Kidney epithelial cell (primary cell): ENCODE measurements around the gene STK32B. TPM values are rescaled to one million over a fixed set of nuclear protein-coding genes. Genes with fewer than 3 reads are reported as not detected.

ENCODE experiments used
- DNase-seq: peaks from one replicate; pipeline ENCODE4 v3.0.0-alpha.2; 2010; ENCODE audit warnings: low read depth
- H3K27me3 ChIP-seq: 2 replicates; pipeline ENCODE4 v1.6.0; 2011; ENCODE audit warnings: low read length; ENCODE audit not compliant: control insufficient read depth, insufficient read depth
- H3K36me3 ChIP-seq: 2 replicates; pipeline ENCODE4 v1.5.1; 2011; ENCODE audit warnings: low read length; ENCODE audit not compliant: control insufficient read depth, insufficient read depth
- H3K4me3 ChIP-seq: 2 replicates; pipeline ENCODE4 v1.5.1; 2011; ENCODE audit warnings: low read depth, mild to moderate bottlenecking, control low read depth, low read length
- total RNA-seq: library from RNA; depleted of rRNA; stranded (reverse); fragments of >200 nt; gene quantifications from 2 replicates; pipeline ENCODE4 v1.2.3, GENCODE V29; 2015
- TF ChIP-seq, protein P1 (sequence below): IDR thresholded peaks from 2 replicates; pipeline ENCODE4 v1.5.1; 2011; ENCODE audit warnings: mild to moderate bottlenecking, moderate library complexity, low read length, control low read depth, inconsistent platforms; ENCODE audit not compliant: insufficient read depth, poor library complexity, severe bottlenecking

STK32B gene
- total RNA-seq, 1 donor from 2014 or later = 3.6 TPM

DNA sequence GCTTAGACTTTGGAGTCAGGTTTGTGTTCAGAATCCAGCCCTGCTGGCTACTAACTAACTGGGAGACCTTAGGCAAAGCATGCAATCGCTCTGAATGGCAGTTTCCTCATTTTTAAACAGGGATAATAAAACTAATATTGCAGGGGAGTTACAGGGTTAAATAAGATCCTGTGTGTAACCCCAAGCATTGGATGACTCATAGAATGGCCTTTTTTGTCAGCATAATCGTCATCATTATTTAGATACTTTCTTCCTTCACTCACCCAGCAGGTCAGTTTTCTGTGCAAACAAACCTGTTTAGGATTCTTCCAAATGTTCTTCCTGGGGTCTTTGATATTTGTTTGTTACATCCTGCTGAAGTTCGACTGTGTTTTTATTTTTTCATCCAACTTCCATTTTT lies 448.9 kb downstream of the STK32B start:
- TF ChIP-seq, protein P1, sequence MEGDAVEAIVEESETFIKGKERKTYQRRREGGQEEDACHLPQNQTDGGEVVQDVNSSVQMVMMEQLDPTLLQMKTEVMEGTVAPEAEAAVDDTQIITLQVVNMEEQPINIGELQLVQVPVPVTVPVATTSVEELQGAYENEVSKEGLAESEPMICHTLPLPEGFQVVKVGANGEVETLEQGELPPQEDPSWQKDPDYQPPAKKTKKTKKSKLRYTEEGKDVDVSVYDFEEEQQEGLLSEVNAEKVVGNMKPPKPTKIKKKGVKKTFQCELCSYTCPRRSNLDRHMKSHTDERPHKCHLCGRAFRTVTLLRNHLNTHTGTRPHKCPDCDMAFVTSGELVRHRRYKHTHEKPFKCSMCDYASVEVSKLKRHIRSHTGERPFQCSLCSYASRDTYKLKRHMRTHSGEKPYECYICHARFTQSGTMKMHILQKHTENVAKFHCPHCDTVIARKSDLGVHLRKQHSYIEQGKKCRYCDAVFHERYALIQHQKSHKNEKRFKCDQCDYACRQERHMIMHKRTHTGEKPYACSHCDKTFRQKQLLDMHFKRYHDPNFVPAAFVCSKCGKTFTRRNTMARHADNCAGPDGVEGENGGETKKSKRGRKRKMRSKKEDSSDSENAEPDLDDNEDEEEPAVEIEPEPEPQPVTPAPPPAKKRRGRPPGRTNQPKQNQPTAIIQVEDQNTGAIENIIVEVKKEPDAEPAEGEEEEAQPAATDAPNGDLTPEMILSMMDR = no peak
- Histone ChIP-seq H3K4me3 (no peak overlapping the region), H3K27me3 (no peaks in the 10 kb centered on the region), H3K36me3 (no peaks in the 10 kb centered on the region)
- DNase-seq = no peak

DNA sequence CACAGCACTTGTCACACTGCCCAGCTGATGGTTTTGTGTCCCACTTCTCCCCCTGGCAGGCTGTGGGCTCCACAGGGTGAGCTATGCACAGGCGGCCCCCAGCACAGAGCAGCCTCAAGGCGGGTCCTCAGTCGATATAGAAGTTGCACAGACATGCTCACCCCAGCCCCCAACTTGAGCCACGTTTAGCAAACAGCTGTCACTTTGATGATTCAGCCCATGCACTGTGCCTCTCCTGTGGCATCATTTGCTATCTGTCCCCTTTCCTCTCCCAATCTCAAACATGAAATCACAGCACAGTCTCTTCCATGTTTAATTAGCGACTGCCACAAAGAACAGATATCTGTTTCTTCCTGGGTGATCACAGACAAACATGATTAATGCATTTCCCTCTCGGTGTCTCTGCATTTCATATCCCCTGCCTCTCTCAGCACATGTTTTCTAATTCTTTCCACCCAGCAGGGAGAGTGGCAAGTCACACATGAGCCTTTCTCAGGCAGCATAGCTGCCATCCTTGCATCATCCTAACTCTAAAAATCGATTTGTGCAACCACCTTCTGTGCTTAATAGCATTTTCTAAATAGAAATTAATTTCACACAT lies 452.2 kb downstream of the STK32B start:
- Histone ChIP-seq H3K36me3 (no peaks in the 10 kb centered on the region), H3K4me3 (no peak overlapping the region), H3K27me3 (no peaks in the 10 kb centered on the region)
- TF ChIP-seq, protein P1 = no peak
- no peak for DNase-seq

DNA sequence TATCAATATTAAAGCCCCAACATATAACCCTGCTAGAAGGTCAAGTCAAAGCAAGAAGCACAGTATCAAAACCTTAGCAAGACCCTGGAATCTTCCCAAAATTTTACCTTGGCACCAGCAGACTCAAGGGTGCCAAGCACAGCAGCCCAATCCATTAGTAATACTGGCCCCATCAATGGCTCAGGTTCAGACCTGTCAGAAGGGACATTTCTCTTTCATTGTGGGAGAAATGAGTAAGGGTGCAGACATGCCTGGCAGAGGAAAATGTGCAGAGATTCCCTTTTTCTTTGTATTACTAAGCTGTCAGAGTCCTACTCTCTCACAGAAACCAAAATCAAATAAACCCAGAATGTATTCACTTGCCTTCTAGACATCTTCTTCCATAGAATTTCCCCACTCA lies 453.2 kb downstream of the STK32B start:
- Histone ChIP-seq H3K36me3 (no peaks in the 10 kb centered on the region), H3K4me3 (no peak overlapping the region), H3K27me3 (no peaks in the 10 kb centered on the region)
- DNase-seq = no peak
- TF ChIP-seq, protein P1 = no peak

DNA sequence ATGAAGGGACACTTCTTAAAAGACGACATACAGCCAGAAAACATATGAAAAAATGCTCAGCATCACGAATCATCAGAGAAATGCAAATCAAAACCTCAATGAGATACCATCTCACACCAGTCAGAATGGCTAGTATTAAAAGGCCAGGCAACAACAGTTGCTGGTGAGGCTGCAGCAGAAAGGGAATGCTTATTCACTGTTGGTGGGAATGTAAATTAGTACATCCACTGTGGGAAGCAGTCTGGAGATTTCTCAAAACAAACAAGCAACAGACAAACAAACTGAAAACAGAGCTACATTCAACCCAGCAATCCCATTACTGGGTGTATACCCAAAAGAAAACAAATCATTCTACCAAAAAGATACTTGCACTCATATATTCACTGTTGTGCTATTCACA lies 459.2 kb downstream of the STK32B start:
- Histone ChIP-seq H3K36me3 (no peaks in the 10 kb centered on the region), H3K27me3 (no peaks in the 10 kb centered on the region), H3K4me3 (no peak overlapping the region)
- DNase-seq = no peak
- TF ChIP-seq, protein P1 = no peak

DNA sequence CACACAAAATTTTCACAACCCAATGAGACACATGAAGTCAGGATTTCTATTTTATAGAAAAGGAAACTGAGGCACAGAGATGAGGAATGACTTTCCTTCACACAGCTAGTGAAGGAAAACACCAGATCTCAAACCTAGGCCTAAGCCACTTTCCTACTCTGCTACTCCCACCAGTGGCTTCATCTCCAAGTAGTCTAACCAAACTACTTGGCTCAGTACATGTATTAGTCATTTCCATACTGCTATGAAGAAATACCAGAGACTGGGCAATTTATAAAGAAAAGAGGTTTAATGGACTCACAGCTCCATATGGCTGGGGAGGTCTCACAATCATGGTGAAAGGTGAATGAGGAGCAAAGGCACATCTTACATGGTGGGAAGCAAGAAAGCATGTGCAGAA lies 460.5 kb downstream of the STK32B start:
- DNase-seq = no peak
- Histone ChIP-seq H3K27me3 (no peaks in the 10 kb centered on the region), H3K36me3 (no peaks in the 10 kb centered on the region), H3K4me3 (no peak overlapping the region)
- TF ChIP-seq, protein P1 = no peak

DNA sequence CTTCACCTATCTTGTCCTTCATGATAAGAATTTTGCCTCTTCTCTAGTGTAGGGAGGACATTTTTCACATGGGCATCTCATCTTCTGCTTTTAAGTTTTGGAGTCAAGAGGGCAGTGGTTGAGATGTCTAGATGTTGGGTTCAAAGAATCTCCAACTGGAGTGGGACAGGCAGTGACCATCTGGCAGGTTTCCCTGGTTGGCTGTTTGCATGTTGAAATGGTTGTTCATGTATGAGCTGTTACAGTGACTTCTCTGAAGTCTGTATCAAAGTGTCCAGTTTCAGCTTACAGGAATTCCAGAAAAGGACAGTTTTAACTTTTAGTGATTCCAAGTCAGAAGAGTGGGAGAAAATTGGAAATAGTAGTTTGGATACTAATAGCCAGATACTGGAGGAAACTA lies 464.4 kb downstream of the STK32B start:
- TF ChIP-seq, protein P1 = no peak
- DNase-seq = no peak
- H3K27me3 ChIP-seq = no peaks in the 10 kb centered on the region

More for the DNA sequence above, 464.4 kb downstream of the STK32B start:
- no peaks in the 10 kb centered on the region for H3K36me3 ChIP-seq
- no peak overlapping the region for H3K4me3 ChIP-seq
